Liver (tissue), 9 donors: ENCODE measurements around the gene SOHLH1. TPM values are rescaled to one million over a fixed set of nuclear protein-coding genes. Genes with fewer than 3 reads are reported as not detected.

Source experiments
- DNase-seq: peaks from one replicate; pipeline ENCODE4 v3.0.0-alpha.2; 2017; ENCODE audit warnings: low spot score
- H3K27ac ChIP-seq, 2 donors: one replicate each; pipeline ENCODE4 v1.7.0; 2013; ENCODE audit warnings: inconsistent platforms in 2 of 2, low read length in 2 of 2, control low read depth in 1 of 2, low read depth in 1 of 2, mild to moderate bottlenecking in 1 of 2
- H3K27me3 ChIP-seq, 4 donors: one replicate each; pipeline versions ENCODE4 v1.6.1 to v1.7.0; 2013; ENCODE audit warnings: low read length in 3 of 4, inconsistent platforms in 1 of 4, mild to moderate bottlenecking in 1 of 4, moderate library complexity in 1 of 4; ENCODE audit not compliant: control insufficient read depth in 4 of 4, insufficient read depth in 4 of 4
- H3K36me3 ChIP-seq, 4 donors: one replicate each; pipeline versions ENCODE4 v1.6.1 to v1.7.0; 2013; ENCODE audit warnings: low read length in 3 of 4, mild to moderate bottlenecking in 3 of 4, low read depth in 1 of 4, moderate library complexity in 1 of 4; ENCODE audit not compliant: control insufficient read depth in 4 of 4, insufficient read depth in 3 of 4
- H3K4me1 ChIP-seq, 4 donors: one replicate each; pipeline versions ENCODE4 v1.6.1 to v1.7.0; 2013; ENCODE audit warnings: low read length in 3 of 4, mild to moderate bottlenecking in 3 of 4, moderate library complexity in 1 of 4; ENCODE audit not compliant: control insufficient read depth in 4 of 4, insufficient read depth in 4 of 4
- H3K4me3 ChIP-seq, 3 donors: one replicate each; pipeline versions ENCODE4 v1.6.1 to v1.7.0; 2013; ENCODE audit warnings: low read length in 3 of 3, control low read depth in 1 of 3, low read depth in 1 of 3, mild to moderate bottlenecking in 1 of 3
- H3K9ac ChIP-seq, 2 donors: one replicate each; pipeline ENCODE4 v1.7.0; 2013; ENCODE audit warnings: low read length in 2 of 2, mild to moderate bottlenecking in 2 of 2, moderate library complexity in 2 of 2, control low read depth in 1 of 2, low read depth in 1 of 2
- H3K9me3 ChIP-seq, 4 donors: one replicate each; pipeline versions ENCODE4 v1.6.1 to v1.7.0; 2013; ENCODE audit warnings: low read length in 3 of 4; ENCODE audit not compliant: control insufficient read depth in 4 of 4
- EGR1 ChIP-seq, 2 donors: IDR thresholded peaks; 2 replicates each; pipeline ENCODE4 v1.6.1; 2016 to 2018; ENCODE audit warnings: antibody characterized with exemption in 2 of 2, low read depth in 2 of 2
- FOXA2 ChIP-seq: IDR thresholded peaks from 2 replicates; pipeline ENCODE4 v1.6.1; 2016; ENCODE audit warnings: antibody characterized with exemption
- GABPA ChIP-seq, 2 donors: IDR thresholded peaks in 1 of 2; conservative IDR thresholded peaks in 1 of 2; 2 replicates each; pipeline ENCODE4 v1.6.1; 2016; ENCODE audit warnings: antibody characterized with exemption in 2 of 2, mild to moderate bottlenecking in 1 of 2, moderate library complexity in 1 of 2
- HNF4A ChIP-seq, 2 donors: conservative IDR thresholded peaks; 2 replicates each; pipeline ENCODE4 v1.6.1; 2016; ENCODE audit warnings: antibody characterized with exemption in 2 of 2, mild to moderate bottlenecking in 2 of 2
- HNF4G ChIP-seq: IDR thresholded peaks from 2 replicates; pipeline ENCODE4 v1.6.1; 2016; ENCODE audit warnings: antibody characterized with exemption
- NR2F2 ChIP-seq: IDR thresholded peaks from 2 replicates; pipeline ENCODE4 v1.6.1; 2016; ENCODE audit warnings: antibody characterized with exemption
- RAD21 ChIP-seq, 2 donors: IDR thresholded peaks; 2 replicates each; pipeline ENCODE4 v1.6.1; 2016; ENCODE audit warnings: antibody characterized with exemption in 2 of 2, mild to moderate bottlenecking in 2 of 2
- RXRA ChIP-seq, 2 donors: IDR thresholded peaks; 2 replicates each; pipeline ENCODE4 v1.6.1; 2017 to 2018; ENCODE audit warnings: antibody characterized with exemption in 2 of 2, mild to moderate bottlenecking in 1 of 2
- SP1 ChIP-seq: IDR thresholded peaks from 2 replicates; pipeline ENCODE4 v1.6.1; 2018; ENCODE audit warnings: antibody characterized with exemption, mild to moderate bottlenecking
- TAF1 ChIP-seq: conservative IDR thresholded peaks from 2 replicates; pipeline ENCODE4 v1.6.1; 2016; ENCODE audit warnings: antibody characterized with exemption, mild to moderate bottlenecking
- YY1 ChIP-seq: IDR thresholded peaks from 2 replicates; pipeline ENCODE4 v1.6.1; 2016; ENCODE audit warnings: antibody characterized with exemption, mild to moderate bottlenecking
- WGBS: extraction: QIAGEN DNeasy Blood & Tissue Kit; methylation state at CpG from one replicate; pipeline ENCODE4 v1.1.7; 2013; 5-methylcytosine and 5-hydroxymethylcytosine counted together
- polyA plus RNA-seq, 2 donors: library from polyadenylated mRNA; stranded (reverse) in 1 of 2; unstranded in 1 of 2; fragments of 200-250 nt in 1 of 2; fragments of >200 nt in 1 of 2; fragmentation: Nextera tagmentation in 1 of 2; extraction: Ambion mirVana in 1 of 2; gene quantifications; one replicate each; pipeline versions ENCODE4 v1.2.1 to v1.2.3, GENCODE V29; 2013 to 2015
- total RNA-seq, 2 donors: library from RNA; depleted of rRNA; stranded (reverse); fragments of >200 nt; gene quantifications; one replicate each; pipeline ENCODE4 v1.2.3, GENCODE V29; 2014
- TF ChIP-seq, protein P1 (sequence below): fragments of 150-350 bp; IDR thresholded peaks from 2 replicates; pipeline ENCODE4 v1.5.1; 2017; ENCODE audit warnings: improper control_type of control experiment, low read depth, low read length; ENCODE audit not compliant: missing input control
- TF ChIP-seq, protein P2 (sequence below): IDR thresholded peaks from 2 replicates; pipeline ENCODE4 v1.6.1; 2016; ENCODE audit warnings: antibody characterized with exemption
- TF ChIP-seq, protein P3 (sequence below): IDR thresholded peaks from 2 replicates; pipeline ENCODE4 v1.6.1; 2016; ENCODE audit warnings: antibody characterized with exemption
- TF ChIP-seq, protein P4 (sequence below): IDR thresholded peaks from 2 replicates; pipeline ENCODE4 v1.6.1; 2016; ENCODE audit warnings: antibody characterized with exemption
- TF ChIP-seq, protein P5 (sequence below): IDR thresholded peaks from 2 replicates; pipeline ENCODE4 v1.6.1; 2016; ENCODE audit warnings: antibody characterized with exemption, mild to moderate bottlenecking
- donor health status: healthy.
- donor health status: healthy.
- donor health status: healthy.
- donor health status: healthy.
- donor health status: healthy.

The SOHLH1 gene
- total and polyA plus RNA-seq, 4 donors, result not detected

DNA sequence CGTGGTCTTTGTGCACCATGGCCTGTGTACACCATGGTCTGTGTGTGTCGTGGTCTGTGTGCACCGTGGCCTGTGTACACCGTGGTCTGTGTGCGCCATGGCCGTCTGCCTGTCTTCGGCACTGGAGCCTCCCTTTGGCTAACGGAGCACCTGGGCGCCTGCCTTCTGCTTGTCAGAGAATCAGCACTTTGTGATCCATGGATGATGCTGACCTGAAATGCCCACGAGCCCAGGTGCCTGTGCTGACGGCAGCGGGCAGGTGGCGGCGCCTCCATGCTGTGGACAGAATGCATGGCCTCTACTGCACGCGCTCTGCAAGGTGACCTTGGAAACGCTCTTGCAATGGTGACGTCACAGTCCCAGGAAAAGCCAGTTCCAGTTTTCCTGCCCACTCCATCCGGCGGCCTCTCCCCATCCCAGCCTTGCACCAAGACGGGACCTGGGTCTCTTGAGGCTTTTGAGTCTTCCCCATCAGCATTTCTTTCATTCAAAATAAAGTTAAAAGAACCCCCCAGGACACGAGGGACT, 21.6 kb downstream of the SOHLH1 start:
- Histone ChIP-seq H3K9me3 (no peaks in the 10 kb centered on the region), H3K36me3 (no peaks in the 10 kb centered on the region), H3K4me1 (no peaks in the 10 kb centered on the region), H3K4me3 (no peak overlapping the region), H3K27ac (no peak overlapping the region), H3K27me3 (no peaks in the 10 kb centered on the region), H3K9ac (no peak overlapping the region)
- 81% methylated on average over 22 of the region's 22 CpGs for WGBS
- TF ChIP-seq HNF4A (conservative IDR thresholded peaks at IDR 0.05) (no peak), FOXA2 (no peak), YY1 (no peak), GABPA (IDR thresholded peaks at IDR 0.05 in 1 of 2, conservative IDR thresholded peaks at IDR 0.05 in 1 of 2) (no peak), RAD21 (IDR thresholded peaks at IDR 0.05) (no peak), TAF1 (no peak), EGR1 (IDR thresholded peaks at IDR 0.05; ENCODE audit: low read depth in 2 of 2) (no peak), RXRA (IDR thresholded peaks at IDR 0.05) (no peak), NR2F2 (no peak), HNF4G (no peak), SP1 (no peak)
- TF ChIP-seq, protein P1, sequence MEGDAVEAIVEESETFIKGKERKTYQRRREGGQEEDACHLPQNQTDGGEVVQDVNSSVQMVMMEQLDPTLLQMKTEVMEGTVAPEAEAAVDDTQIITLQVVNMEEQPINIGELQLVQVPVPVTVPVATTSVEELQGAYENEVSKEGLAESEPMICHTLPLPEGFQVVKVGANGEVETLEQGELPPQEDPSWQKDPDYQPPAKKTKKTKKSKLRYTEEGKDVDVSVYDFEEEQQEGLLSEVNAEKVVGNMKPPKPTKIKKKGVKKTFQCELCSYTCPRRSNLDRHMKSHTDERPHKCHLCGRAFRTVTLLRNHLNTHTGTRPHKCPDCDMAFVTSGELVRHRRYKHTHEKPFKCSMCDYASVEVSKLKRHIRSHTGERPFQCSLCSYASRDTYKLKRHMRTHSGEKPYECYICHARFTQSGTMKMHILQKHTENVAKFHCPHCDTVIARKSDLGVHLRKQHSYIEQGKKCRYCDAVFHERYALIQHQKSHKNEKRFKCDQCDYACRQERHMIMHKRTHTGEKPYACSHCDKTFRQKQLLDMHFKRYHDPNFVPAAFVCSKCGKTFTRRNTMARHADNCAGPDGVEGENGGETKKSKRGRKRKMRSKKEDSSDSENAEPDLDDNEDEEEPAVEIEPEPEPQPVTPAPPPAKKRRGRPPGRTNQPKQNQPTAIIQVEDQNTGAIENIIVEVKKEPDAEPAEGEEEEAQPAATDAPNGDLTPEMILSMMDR, result no peak
- TF ChIP-seq, protein P2, sequence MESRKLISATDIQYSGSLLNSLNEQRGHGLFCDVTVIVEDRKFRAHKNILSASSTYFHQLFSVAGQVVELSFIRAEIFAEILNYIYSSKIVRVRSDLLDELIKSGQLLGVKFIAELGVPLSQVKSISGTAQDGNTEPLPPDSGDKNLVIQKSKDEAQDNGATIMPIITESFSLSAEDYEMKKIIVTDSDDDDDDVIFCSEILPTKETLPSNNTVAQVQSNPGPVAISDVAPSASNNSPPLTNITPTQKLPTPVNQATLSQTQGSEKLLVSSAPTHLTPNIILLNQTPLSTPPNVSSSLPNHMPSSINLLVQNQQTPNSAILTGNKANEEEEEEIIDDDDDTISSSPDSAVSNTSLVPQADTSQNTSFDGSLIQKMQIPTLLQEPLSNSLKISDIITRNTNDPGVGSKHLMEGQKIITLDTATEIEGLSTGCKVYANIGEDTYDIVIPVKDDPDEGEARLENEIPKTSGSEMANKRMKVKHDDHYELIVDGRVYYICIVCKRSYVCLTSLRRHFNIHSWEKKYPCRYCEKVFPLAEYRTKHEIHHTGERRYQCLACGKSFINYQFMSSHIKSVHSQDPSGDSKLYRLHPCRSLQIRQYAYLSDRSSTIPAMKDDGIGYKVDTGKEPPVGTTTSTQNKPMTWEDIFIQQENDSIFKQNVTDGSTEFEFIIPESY, result no peak
- TF ChIP-seq, protein P3, sequence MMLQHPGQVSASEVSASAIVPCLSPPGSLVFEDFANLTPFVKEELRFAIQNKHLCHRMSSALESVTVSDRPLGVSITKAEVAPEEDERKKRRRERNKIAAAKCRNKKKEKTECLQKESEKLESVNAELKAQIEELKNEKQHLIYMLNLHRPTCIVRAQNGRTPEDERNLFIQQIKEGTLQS, result no peak
- TF ChIP-seq, protein P4, sequence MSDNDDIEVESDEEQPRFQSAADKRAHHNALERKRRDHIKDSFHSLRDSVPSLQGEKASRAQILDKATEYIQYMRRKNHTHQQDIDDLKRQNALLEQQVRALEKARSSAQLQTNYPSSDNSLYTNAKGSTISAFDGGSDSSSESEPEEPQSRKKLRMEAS, result no peak
- TF ChIP-seq, protein P5, sequence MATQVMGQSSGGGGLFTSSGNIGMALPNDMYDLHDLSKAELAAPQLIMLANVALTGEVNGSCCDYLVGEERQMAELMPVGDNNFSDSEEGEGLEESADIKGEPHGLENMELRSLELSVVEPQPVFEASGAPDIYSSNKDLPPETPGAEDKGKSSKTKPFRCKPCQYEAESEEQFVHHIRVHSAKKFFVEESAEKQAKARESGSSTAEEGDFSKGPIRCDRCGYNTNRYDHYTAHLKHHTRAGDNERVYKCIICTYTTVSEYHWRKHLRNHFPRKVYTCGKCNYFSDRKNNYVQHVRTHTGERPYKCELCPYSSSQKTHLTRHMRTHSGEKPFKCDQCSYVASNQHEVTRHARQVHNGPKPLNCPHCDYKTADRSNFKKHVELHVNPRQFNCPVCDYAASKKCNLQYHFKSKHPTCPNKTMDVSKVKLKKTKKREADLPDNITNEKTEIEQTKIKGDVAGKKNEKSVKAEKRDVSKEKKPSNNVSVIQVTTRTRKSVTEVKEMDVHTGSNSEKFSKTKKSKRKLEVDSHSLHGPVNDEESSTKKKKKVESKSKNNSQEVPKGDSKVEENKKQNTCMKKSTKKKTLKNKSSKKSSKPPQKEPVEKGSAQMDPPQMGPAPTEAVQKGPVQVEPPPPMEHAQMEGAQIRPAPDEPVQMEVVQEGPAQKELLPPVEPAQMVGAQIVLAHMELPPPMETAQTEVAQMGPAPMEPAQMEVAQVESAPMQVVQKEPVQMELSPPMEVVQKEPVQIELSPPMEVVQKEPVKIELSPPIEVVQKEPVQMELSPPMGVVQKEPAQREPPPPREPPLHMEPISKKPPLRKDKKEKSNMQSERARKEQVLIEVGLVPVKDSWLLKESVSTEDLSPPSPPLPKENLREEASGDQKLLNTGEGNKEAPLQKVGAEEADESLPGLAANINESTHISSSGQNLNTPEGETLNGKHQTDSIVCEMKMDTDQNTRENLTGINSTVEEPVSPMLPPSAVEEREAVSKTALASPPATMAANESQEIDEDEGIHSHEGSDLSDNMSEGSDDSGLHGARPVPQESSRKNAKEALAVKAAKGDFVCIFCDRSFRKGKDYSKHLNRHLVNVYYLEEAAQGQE, result no peak
- no peak for DNase-seq

DNA sequence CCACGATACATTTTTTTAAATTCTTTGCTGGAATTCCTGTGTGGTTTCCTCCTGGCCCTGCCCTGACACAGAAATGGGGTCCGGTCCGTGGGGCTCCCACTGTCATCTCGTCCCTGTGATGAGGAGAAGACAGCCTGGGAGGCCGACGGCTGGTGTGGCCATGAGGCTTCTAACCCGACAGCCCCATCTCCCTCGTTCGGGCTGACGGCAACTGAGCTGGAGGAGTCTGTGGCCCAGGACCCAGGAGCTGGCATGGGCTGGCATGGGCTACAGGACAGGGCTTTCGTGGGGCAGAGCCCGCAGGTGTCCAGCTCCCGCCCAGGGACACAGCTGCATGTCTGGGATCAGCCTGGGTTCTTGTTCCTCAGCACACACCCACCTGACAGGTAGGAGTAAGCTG, 22.4 kb downstream of the SOHLH1 start:
- H3K4me1 ChIP-seq, result no peaks in the 10 kb centered on the region
- no peak for DNase-seq
- no peaks in the 10 kb centered on the region for H3K36me3 ChIP-seq
- H3K27ac ChIP-seq, result no peak overlapping the region
- no peaks in the 10 kb centered on the region for H3K9me3 ChIP-seq
- H3K9ac ChIP-seq, result no peak overlapping the region
- H3K4me3 ChIP-seq, result no peak overlapping the region
- 84% methylated on average over 13 of the region's 13 CpGs for WGBS
- H3K27me3 ChIP-seq, result peaks cover 0 to 1% (median 0%) of the 10 kb centered on the region in 4 donors
- no peak for TF ChIP-seq HNF4G
- TF ChIP-seq YY1, result no peak
- TF ChIP-seq, protein P1, result no peak
- TF ChIP-seq NR2F2, result no peak
- no peak for TF ChIP-seq SP1
- TF ChIP-seq, protein P4, result no peak
- TF ChIP-seq RXRA (IDR thresholded peaks at IDR 0.05), result no peak
- no peak for TF ChIP-seq FOXA2
- TF ChIP-seq, protein P5, result no peak
- no peak for TF ChIP-seq RAD21 (IDR thresholded peaks at IDR 0.05)
- no peak for TF ChIP-seq HNF4A (conservative IDR thresholded peaks at IDR 0.05)
- TF ChIP-seq EGR1 (IDR thresholded peaks at IDR 0.05; ENCODE audit: low read depth in 2 of 2), result no peak
